ENCODE measurements around the gene SLC25A53. TPM values are rescaled to one million over a fixed set of nuclear protein-coding genes. Genes with fewer than 3 reads are reported as not detected.
A peak's percentile ranks its signal among the peaks of the same experiment; 100 is the strongest.
"Not testable (repeated sequence)": the region's sequence is repeated elsewhere in the genome, so short reads cannot be mapped to it uniquely, and the experiment has no call there.

SLC25A53 gene
- total RNA-seq, 2 donors from 2014 or later = 8.6 to 10.2 TPM

GRCh38 chrX:104136241-104137019, 20.4 kb downstream of the SLC25A53 start:
- peak; percentile 87 to 92 for ATAC-seq
- intact Hi-C loops (cut with DNase I) = loop anchor here in 1 of 2 donors (2.0 to 5.0 kb wide), 2 partner anchors 40 to 289 kb away; no protein-coding TSS in a partner anchor
- peak; percentile 68 for DNase-seq

GRCh38 chrX:104135677-104136076, 21.1 kb downstream of the SLC25A53 start:
- intact Hi-C loops (cut with DNase I) = loop anchor here in 1 of 2 donors (2.0 to 5.0 kb wide), 2 partner anchors 39 to 288 kb away; no protein-coding TSS in a partner anchor
- ATAC-seq (no peak), DNase-seq (no peak)

GRCh38 chrX:104134583-104135261, 22.1 kb downstream of the SLC25A53 start:
- no peak for DNase-seq
- ATAC-seq = no peak
- intact Hi-C loops (cut with DNase I) = loop anchor here in 1 of 2 donors (5.0 kb wide), 1 partner anchor 287 kb away; no protein-coding TSS in a partner anchor

DNA sequence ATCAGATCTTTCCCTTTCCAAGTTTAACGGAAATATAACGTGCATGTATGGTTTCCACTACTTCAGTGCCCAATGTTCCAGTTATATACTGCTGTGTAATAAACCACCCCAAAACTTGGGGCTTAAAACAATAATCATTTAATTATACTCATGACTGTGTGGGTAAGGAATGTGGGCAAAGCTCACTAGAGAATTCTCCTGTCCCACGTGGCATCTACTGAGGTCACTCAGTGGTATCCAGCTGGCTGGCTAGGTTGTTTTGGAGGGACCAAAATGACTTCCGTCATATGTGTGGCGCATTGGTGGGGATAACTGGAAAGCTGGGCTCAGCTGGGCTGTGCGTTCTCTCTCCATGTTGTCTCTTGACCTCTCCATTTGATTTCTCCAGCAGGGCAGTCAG, 26.0 kb downstream of the SLC25A53 start:
- DNase-seq = no peak
- no peak for ATAC-seq
- intact Hi-C loops (cut with DNase I) = no loop called here

- ATAC-seq = no peak
- no peak for DNase-seq
- intact Hi-C loops (cut with DNase I) = no loop called here
These were observed 30.0 kb downstream of the SLC25A53 start for GRCh38 chrX:104126856-104127255.

DNA sequence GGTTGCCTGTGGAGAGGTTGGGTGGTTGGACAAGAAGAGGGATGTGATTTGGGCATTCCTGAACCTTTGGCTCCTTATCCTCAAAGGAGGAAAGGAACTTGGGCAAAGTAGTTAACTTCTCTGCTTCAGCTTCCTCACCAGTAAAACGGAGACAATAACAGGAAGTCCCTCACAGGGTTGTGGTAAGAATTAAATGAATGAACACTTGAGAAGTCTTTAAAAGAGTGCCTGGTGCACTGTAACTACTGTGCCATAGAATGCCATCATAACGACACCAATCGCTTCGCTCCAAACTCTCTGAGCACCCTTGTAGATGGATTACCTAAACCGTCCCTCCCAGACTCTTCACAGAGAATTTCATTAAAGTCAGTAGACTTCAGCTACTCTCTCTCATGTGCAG, 34.0 kb downstream of the SLC25A53 start:
- DNase-seq (no peak), ATAC-seq (no peak)
- intact Hi-C loops (cut with DNase I) = no loop called here

GRCh38 chrX:104118765-104119164, 38.0 kb downstream of the SLC25A53 start:
- ATAC-seq (no peak), DNase-seq (no peak)
- intact Hi-C loops (cut with DNase I) = no loop called here

DNA sequence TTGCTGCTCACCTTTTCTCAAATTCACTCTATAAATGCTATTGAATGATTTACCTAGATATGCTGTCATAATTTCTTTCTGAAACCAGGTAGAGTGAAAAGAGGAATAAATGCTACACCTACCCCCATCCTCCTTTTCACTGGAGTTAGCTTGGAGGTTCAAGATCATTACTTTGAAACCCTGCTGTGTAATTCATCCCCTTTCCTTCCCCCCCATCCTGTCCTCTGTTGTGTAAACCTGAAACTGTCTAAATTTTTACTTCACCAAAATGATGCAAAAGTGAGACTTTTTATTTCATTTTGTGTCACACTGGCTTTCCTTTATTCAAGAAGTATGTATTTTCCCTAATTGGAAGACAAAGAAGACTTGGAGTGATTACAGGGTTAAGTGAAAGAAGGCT, 39.0 kb downstream of the SLC25A53 start:
- intact Hi-C loops (cut with DNase I) = no loop called here
- no peak for DNase-seq
- ATAC-seq = no peak

DNA sequence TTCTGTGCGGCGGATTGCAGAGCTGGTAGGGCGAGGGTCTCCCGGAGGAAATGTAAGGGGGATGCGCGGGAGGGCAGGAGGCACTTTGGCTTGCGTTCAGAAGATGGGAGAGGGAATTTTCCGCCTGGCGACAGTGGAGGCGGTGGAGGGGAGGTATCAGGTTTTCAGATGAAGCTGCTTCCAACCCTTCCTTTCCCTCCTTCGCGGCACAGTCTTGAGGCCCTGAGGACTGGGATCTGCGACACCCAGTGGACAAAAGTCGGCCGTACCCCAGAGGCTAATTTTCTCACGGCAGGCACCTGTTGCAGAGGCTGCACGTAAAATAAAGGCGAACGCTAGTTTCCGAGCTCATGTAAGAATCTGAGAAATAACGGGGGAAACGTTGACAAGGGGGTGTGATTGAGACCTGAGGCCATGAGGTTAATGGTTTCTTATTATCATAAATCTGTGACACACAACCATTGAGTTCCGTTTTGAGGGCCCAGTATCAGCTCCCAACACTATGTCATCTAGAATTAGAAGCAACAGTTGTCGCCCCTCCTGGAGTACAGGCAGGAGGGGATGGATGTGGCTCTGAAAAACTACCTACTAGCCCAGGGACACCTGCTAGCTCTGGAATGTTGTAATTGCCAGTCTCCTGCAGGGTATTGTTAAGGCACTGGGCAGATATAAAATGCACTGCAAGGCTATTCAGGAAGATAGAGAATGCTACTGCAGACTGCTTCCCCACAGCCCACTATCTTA, 43.4 kb downstream of the SLC25A53 start:
- intact Hi-C loops (cut with DNase I) = no loop called here
- ATAC-seq (peak; percentile 73 to 80), DNase-seq (peak; percentile 45)

GRCh38 chrX:104112326-104112951, 44.4 kb downstream of the SLC25A53 start, which contains the start of gene ZCCHC18:
TSS of gene ZCCHC18 (plus strand) at chrX:104112523. CDS start at chrX:104114112, 1,589 bp downstream.
- intact Hi-C loops (cut with DNase I) = no loop called here
- ATAC-seq (peak; percentile 85 to 93), DNase-seq (peak; percentile 60)

GRCh38 chrX:104110491-104111240, 46.1 kb downstream of the SLC25A53 start:
- DNase-seq; intact Hi-C loops (cut with DNase I); ATAC-seq: not testable (repeated sequence)

DNA sequence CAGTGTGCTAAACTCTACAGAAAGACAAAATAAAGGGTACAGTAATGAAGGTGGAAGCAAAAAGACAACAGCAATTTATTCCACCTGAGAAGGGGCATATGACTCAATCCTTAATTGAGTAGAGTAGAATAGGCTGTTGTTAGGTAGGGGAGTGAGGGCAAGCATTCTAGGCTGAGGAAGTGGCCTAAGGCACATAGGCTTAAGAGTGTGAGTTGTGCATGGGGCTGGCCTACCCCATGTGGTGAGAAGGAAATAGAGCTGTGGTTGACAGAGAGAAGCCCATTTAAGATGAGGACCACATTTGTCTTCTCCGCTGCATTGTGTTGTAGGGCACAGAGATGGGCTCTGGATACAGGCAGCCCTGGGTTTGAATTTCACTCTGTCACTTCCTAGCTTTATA, 47.9 kb downstream of the SLC25A53 start:
- ATAC-seq (no peak), DNase-seq (no peak)
- intact Hi-C loops (cut with DNase I) = no loop called here

DNA sequence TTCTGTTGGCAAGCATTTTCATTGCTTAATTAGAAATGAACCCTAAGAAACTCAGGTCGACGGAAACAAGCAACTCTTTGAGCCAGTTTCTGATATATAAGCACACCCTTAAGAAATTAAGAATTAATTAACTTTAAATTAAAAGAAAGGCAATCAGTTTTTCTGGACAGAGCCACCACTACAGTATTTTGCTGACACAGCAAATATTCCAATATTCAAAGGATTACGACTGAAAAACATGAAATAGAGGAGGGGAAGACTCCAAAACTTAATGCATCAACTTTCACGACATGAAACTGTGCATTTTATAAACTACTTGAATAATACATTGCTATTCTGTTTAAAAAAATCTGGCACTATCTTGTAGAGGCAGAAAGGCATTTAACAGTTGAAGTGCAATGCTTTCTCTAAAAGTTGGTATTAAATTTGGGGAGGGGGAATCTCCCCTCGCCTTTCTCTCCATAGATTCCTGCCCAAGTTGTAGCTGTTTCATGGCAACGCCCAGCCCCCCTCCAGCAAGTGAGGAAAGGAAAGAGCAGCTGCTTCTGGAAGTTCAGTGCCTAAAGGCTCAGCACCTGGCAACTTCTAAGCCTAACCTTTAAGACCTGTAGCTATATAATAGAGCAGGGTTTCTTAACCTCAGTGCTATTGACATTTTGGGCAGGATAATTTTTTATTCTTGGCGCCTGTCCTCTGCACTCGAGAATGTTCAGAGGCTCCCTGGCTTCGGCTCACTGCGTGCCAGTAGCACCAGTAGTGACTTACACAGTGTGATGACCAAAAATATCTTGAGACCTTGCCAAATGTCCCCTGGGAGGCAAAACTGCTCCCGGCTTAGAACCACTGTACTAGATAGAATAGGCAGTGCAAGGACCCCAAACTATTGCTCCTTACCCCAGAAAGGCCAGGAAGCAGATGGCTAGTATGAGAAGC, 51.2 kb downstream of the SLC25A53 start:
- DNase-seq (no peak), ATAC-seq (peak; percentile 23 to 46)
- intact Hi-C loops (cut with DNase I) = no loop called here

DNA sequence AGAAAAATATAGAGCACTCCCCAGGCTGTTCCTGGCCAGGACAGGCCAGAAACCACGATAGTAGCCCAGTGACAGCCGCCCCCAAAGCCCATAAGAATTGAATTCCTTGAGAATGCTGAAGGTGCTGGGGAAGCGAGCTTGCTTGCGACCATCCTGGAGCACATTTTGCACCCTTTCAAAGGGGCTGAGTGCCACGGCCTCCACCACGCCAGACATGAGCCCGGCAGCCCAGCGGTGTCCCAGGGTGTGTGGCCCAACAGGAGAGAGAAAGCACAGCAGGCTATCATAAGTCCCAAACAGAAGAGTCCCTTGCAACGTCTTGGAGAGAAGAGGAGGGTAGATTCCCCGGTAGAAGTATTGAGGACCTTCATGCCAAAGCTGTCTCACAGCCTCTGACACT, 52.1 kb downstream of the SLC25A53 start:
- no peak for DNase-seq
- no peak for ATAC-seq
- intact Hi-C loops (cut with DNase I) = no loop called here

- no peak for DNase-seq
- intact Hi-C loops (cut with DNase I) = no loop called here
- no peak for ATAC-seq
These were observed 57.9 kb downstream of the SLC25A53 start for GRCh38 chrX:104098919-104099318.

- ATAC-seq = peak; percentile 53 to 55
- DNase-seq = peak; percentile 38
- intact Hi-C loops (cut with DNase I) = no loop called here
These were observed 58.5 kb downstream of the SLC25A53 start for GRCh38 chrX:104098151-104098808.

DNA sequence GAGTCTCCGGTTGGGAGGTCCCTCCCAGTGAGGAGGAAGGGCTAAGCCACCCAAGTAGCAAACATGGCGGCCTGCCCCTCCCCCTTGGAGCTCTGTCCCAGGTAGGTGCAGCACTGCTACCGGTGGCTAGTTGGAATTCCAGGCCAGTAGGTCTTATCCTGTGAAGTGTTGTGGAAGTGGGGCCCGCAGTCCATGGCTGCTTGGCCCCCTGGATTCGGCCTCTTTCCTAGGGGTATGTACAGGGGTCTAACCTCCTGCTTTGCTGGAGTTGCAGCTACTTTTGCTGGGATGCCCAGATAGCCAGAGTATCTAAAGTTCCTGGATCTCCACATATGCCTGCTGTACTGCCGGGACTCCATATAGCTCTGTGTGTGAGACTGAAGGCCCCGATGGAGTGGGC, 70.9 kb downstream of the SLC25A53 start:
- no peak for DNase-seq
- intact Hi-C loops (cut with DNase I) = no loop called here

More for the DNA sequence above, 70.9 kb downstream of the SLC25A53 start:
- no peak for ATAC-seq
